WERI-Rb-1 (cell line): ENCODE results near the gene TRDMT1.

ENCODE experiments used
- DNase-seq: peaks from one replicate; pipeline ENCODE4 v3.0.0-alpha.2; 2020
- H3K27ac ChIP-seq: fragments of 250-450 bp; sonication (Bioruptor Pico); 2 replicates; pipeline ENCODE4 v1.5.1; 2020; ENCODE audit warnings: mild to moderate bottlenecking, moderate library complexity
- H3K27me3 ChIP-seq: fragments of 250-450 bp; sonication (Bioruptor Pico); 2 replicates; pipeline ENCODE4 v1.5.1; 2021; ENCODE audit warnings: mild to moderate bottlenecking, low read depth, moderate library complexity; ENCODE audit not compliant: insufficient read depth, severe bottlenecking
- H3K36me3 ChIP-seq: fragments of 250-450 bp; sonication (Bioruptor Pico); 2 replicates; pipeline ENCODE4 v1.5.1; 2020; ENCODE audit warnings: mild to moderate bottlenecking, moderate library complexity
- H3K4me3 ChIP-seq: 2 replicates; pipeline ENCODE4 v1.5.1; 2011; ENCODE audit warnings: low read depth, mild to moderate bottlenecking, control low read depth, low read length
- H3K9me3 ChIP-seq: fragments of 250-450 bp; sonication (Bioruptor Pico); 2 replicates; pipeline ENCODE4 v1.5.1; 2021; ENCODE audit warnings: mild to moderate bottlenecking, moderate library complexity; ENCODE audit not compliant: severe bottlenecking
- TF ChIP-seq, protein P1 (sequence below): IDR thresholded peaks from 2 replicates; pipeline ENCODE4 v1.5.1; 2011; ENCODE audit warnings: low read depth, mild to moderate bottlenecking, control low read depth, inconsistent platforms, low read length

The TRDMT1 gene

DNA sequence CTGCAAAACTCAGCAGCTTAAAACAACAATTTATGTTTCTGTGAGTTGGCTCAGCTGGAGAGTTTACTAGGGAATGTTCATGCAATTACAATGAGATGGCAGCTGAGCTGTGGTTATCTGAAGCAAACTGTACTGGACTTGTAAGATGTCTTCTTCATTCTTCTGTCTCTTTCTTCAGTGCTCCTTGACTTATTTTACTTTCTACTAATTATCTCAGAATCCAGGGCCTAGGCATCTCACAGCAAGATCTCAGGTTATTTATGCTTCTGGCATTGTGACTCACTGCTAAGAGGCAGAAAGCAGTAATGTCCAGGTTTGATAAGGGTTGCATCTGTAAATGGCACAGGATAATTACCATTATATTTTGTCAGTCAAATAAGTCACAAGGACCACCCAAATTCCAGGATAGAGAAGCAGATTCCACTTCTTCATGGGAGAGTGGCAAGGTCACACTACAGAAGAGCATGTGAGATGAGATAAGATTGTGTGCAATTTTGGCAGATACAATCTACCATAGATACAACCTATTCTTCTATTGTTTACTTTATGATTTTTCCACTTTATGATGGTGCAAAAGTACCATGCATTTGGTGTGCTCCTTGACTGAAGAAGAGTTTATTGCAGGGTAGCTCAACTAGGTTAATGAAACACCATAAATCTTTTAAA, 43.4 kb upstream of the TRDMT1 start:
- no peaks in the 10 kb centered on the region for H3K27me3 ChIP-seq
- no peak overlapping the region for H3K4me3 ChIP-seq
- no peak overlapping the region for H3K27ac ChIP-seq
- TF ChIP-seq, protein P1, sequence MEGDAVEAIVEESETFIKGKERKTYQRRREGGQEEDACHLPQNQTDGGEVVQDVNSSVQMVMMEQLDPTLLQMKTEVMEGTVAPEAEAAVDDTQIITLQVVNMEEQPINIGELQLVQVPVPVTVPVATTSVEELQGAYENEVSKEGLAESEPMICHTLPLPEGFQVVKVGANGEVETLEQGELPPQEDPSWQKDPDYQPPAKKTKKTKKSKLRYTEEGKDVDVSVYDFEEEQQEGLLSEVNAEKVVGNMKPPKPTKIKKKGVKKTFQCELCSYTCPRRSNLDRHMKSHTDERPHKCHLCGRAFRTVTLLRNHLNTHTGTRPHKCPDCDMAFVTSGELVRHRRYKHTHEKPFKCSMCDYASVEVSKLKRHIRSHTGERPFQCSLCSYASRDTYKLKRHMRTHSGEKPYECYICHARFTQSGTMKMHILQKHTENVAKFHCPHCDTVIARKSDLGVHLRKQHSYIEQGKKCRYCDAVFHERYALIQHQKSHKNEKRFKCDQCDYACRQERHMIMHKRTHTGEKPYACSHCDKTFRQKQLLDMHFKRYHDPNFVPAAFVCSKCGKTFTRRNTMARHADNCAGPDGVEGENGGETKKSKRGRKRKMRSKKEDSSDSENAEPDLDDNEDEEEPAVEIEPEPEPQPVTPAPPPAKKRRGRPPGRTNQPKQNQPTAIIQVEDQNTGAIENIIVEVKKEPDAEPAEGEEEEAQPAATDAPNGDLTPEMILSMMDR = no peak
- DNase-seq = no peak
- no peaks in the 10 kb centered on the region for H3K36me3 ChIP-seq
- H3K9me3 ChIP-seq = no peaks in the 10 kb centered on the region

DNA sequence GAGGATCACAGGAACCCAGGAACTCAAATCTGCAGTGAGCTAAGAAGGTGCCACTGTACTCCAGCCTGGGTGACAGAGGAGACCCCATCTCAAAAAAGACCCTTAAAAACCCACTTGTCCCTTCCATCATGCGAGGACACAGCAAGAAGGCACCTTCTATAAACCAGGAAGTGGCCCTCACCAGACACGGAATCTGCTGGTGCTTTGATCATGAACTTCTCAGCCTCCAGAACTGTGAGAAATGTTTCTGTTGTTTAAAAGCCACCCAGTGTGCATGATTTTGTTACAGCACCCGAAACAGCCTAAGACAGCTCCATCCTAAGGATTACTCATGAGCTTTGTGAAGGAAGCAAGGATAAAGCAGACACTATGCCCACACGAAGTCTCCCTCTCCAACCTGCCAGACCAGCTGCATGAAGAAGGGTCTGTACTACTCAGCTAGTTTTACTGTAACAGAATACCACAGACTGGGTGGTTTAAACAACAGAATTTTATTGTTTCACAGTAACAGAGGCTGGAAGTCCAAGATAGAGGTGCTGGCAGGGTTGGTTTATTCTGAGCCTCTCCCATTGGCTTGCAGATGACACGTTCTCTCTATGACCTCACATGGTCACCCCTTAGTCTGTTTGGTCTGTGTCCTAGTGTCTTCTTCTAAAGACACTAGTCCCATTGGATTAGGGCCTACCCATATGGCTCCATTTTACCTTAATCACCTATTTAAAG, 40.3 kb upstream of the TRDMT1 start:
- Histone ChIP-seq H3K9me3 (no peaks in the 10 kb centered on the region), H3K36me3 (no peaks in the 10 kb centered on the region), H3K27me3 (no peaks in the 10 kb centered on the region), H3K4me3 (no peak overlapping the region), H3K27ac (no peak overlapping the region)
- TF ChIP-seq, protein P1 = no peak
- DNase-seq = no peak

DNA sequence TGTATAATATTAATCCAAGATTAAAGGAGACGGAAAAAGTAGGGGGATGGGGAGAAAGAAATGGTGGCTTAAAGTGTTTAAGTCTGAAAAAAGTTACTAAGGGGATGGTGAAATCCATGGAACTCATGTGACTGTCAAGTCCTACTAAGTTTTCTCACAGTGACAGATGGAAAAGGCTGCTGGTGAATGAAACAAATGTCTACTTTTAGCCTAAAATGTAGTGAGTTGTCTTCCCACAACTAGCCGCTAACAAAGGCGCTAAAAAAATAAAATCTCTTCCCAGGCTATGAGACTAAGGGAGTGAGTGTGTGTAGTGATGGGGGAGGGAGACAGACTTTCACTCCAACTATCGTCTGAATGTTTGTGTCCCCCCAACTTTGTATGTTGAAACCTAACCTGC, 39.1 kb upstream of the TRDMT1 start:
- TF ChIP-seq, protein P1 = no peak
- no peaks in the 10 kb centered on the region for H3K9me3 ChIP-seq
- DNase-seq = no peak
- H3K27ac ChIP-seq = no peak overlapping the region
- H3K27me3 ChIP-seq = no peaks in the 10 kb centered on the region
- H3K4me3 ChIP-seq = no peak overlapping the region
- H3K36me3 ChIP-seq = no peaks in the 10 kb centered on the region

DNA sequence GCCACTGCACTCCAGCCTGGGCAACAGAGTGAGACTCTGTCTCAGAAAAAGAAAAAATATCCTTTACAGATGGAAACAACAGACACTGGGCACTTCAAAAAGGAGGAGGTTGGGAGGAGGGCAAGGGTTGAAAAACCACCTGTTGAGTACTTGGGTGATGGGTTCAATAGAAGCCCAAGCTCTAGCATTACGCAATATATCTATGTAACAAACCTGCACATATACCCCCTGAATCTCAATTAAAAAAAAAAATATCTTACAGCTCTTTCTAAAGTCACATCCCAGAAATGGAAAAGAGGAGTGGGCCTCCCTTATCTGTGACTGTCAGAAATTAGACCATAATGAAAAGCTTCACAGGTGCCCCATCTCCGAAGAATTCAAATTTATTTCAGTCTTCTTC, 38.6 kb upstream of the TRDMT1 start:
- Histone ChIP-seq H3K36me3 (no peaks in the 10 kb centered on the region), H3K4me3 (no peak overlapping the region), H3K27me3 (no peaks in the 10 kb centered on the region), H3K27ac (no peak overlapping the region), H3K9me3 (no peaks in the 10 kb centered on the region)
- DNase-seq = no peak
- TF ChIP-seq, protein P1 = no peak

DNA sequence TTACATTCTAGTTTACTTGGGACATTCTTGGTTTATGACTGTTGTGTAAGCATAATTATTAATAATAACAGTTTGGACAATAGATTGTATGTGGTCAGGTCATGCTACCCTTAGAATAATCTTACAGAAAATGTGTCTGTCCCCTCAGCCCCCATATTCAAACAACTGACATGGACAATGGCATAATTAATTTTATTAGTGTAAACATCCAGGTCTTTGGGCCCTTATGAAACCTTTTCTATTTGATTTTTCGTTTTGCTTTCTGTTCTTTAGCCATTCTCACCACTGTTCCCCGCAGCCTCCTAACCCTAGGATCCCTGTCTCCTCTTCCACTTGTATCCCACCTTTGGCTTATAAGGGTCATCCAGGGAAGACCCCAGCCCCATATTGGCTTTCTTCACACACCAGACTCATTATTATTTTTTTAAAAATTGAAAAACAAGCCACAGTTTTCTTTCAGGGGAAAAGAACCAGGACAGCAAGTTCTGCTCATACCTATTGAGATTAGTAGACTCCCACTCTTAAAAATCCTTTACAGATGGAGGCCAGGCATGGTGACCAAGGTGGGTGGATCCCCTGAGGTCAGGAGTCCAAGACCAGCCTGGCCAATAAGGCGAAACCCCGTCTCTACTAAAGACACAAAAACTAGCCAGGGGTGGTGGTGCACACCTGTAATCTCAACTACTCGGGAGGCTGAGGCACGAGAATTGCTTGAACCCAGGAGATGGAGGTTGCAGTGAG, 38.0 kb upstream of the TRDMT1 start:
- no peaks in the 10 kb centered on the region for H3K9me3 ChIP-seq
- H3K27me3 ChIP-seq = no peaks in the 10 kb centered on the region
- no peak for DNase-seq
- no peak overlapping the region for H3K27ac ChIP-seq
- TF ChIP-seq, protein P1 = no peak
- H3K36me3 ChIP-seq = no peaks in the 10 kb centered on the region
- H3K4me3 ChIP-seq = no peak overlapping the region
